GM18520 (cell line): Measurements from ENCODE around the gene CEBPG.

Source experiments
- ATAC-seq: cut with Tn5 transposase; IDR thresholded peaks from one replicate; pipeline ENCODE4 v1.9.1; 2021; ENCODE audit not compliant: unreplicated experiment

CEBPG gene

DNA sequence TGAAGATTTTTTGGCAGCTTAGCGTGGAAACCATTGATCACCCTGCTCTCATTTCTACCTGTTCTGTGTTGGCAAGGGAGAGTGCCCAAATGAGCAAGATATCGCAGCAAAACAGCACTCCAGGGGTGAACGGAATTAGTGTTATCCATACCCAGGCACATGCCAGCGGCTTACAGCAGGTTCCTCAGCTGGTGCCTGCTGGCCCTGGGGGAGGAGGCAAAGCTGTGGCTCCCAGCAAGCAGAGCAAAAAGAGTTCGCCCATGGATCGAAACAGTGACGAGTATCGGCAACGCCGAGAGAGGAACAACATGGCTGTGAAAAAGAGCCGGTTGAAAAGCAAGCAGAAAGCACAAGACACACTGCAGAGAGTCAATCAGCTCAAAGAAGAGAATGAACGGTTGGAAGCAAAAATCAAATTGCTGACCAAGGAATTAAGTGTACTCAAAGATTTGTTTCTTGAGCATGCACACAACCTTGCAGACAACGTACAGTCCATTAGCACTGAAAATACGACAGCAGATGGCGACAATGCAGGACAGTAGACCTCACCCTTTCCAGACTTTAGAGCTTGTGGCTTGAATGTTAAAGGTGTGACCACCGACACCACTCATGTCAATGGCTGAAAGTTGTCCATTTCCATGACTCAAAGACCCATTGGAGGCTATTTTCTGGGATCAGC lies 5.8 kb downstream of the CEBPG start:
- no peak for ATAC-seq

DNA sequence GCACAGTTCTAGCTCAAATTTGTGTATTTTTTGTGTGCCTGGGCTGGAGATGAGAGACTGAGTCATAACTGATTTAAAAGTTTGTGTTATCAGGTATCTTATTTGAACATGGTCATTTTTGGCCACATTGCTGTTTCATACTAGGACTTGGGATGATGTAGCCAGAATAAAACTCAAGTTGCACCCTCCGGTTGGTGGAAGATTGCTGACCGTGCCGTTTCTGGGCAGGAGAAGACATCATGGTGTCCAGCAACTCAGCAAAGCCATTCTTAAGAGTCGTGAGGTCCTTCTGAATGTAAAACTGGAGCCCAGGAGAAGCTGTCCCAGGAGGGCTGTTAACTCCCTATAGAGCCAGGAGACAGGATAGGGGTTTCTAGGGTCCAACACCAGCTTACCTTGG lies 7.6 kb downstream of the CEBPG start:
- no peak for ATAC-seq

DNA sequence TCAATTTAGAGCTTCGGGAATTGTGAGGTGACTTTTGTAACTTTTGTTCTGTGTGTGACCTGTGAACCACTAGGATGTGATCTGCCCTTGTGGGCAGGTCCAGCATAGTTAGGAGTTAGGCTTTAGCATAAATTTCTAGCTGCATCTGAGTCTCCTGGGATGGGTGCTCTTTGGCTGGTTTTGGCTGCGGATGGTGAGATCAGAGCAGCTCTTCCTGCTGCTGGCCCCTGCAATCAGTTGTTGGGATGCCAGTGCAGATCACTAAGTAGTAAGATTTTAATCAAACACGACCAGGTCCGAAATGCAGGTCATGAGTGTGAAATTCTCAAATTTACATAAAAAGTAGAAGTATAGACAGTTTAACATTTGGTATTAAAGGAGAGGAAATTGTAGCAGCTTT lies 8.5 kb downstream of the CEBPG start:
- no peak for ATAC-seq

DNA sequence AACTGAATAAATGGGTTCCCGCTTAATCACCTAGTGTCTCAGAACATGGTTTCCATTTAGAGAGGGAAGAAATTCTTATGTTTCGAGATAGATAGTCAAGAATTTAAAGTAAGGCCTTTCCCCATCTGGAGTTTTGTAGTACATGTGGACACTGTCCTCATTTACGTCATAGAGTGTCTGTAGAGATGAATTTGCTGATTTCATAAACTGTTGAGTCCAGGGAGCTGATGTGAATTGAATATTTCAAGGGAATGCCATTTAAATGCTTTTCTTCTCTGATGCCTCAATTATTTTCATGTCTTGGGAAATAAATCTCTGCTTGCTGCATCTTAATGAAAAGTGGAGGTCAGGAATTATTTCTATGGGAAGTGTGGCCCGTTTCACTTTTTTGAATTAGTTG lies 9.5 kb downstream of the CEBPG start:
- no peak for ATAC-seq

DNA sequence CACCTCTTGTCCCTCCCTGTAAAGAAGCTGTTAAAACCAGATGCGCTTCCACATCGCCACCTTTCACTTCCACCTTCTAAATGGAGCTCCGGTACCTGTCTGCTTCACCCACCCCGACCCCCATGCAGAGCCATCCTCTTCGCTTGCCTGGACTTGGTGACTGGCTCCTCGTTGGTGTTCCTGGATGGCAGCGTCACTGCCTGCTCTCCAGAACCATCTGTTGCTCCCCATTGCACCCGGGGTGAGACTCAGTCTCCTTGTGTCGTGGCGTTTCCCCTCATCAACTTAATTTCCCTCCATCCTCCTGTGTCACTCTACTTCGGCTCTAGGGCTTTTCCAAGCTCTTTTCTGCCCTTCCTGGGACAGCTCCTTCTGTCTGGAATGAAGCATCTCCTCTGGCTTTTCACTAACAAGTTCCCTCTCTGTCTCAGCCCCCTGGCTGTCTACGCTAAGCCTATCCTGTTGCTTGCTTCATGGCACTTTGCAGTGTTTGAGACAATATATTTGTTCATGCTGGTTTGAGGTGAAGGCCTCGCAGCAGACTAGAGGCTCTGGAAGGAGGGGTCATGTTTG lies 10.3 kb downstream of the CEBPG start:
- ATAC-seq, result no peak

DNA sequence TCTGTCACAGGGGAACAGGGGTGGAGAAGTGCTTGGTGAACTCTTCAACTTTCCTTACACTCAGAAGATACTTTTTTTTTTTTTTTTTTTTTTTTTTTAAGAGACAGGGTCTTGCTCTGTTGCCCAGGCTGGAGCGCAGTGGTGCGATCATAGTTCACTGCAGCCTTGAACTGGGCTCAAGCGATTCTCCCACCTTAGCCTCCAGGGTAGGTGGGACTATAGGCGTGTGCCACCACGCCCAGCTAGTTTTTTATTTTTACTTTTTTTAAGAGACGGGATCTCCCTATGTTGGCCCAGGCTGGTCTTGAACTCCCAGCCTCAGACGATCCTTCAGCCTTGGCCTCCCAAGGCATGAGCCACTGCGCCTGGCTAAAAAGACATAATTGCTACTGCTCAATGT lies 11.5 kb downstream of the CEBPG start:
- ATAC-seq, result no peak

DNA sequence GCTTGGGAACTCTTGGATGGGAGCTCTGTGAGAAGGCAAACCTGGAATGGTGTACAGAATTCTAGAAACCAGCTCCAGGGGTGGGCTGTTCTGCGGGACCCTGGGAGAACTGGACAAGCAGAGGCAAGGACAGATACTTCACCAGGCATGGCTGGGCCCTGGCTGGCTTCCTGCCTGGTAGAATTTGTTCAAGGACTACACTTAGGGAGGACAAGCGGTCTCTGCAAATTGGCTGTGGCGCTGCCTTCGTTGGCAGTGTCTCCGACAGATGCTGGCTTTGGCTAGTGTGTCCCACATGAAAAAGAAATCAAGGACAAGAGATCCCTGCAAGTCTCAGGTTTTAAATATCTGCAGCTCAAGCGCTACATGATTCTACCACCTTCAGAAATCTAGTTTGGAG lies 12.4 kb downstream of the CEBPG start:
- no peak for ATAC-seq

DNA sequence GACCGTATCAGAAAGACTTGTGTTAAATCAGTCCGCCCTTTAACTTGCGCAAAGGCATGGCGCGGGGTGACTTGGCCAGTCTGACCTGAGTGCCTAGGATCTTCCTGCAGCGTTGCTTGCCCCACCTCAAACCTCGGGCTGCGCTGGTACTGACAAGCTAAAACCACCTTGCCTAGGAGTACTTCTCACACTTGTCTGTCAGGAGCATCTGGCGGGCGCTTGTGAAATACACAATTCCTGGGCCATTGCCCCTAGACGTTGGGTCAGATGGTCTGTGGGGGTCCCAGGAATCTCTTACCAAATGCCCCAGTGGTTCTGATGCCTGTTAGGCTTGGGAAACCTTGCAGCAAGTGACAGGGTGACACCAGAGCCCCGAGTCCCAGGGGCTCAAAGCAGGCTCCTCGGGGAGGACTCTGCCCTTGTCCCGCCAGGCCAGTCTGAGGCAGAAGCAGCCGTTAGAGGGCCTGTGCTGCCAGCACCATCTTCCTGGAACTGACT lies 12.9 kb downstream of the CEBPG start:
- no peak for ATAC-seq

DNA sequence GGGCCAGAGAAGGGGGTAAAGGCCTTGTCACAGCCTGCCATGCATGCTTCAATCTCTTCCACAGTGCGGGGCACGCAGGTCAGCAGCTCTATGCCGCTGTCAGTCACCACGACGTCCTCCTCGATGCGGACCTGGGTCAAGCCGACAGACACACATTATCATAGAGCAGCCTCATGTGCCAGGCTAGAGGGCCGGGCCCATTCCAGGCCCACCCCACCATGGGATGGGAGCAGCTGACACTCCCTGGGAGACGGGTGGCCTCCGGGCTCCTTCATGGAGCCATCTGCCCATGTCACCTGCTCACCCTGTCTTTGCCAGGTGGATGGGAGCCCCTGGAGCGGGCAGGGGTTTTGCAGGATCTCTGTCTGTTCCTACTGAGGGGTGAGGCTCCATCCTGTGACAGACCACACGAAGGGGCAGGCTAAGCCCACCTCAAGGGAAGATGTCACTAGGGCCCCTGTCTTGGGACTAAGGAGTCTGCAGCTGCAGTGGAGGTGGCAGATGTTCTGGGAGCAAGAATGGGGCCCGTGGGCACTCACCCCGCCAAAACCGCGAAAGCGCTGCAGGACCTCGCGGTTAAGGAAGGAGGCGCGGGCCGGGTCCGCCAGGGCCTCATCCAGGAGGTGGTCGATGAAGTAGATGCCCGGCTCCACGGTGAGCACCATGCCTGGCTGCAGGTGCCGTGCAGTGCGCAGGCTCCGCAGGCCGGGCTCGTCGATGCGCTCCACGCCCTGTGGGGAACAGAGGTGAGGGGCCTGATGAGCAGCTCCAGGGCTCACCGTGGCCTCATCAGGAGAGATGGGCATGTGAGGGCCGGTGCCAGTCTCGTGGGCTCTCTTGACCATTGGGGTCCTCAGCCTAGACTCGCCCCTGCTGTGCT lies 14.1 kb downstream of the CEBPG start:
- ATAC-seq, result no peak

DNA sequence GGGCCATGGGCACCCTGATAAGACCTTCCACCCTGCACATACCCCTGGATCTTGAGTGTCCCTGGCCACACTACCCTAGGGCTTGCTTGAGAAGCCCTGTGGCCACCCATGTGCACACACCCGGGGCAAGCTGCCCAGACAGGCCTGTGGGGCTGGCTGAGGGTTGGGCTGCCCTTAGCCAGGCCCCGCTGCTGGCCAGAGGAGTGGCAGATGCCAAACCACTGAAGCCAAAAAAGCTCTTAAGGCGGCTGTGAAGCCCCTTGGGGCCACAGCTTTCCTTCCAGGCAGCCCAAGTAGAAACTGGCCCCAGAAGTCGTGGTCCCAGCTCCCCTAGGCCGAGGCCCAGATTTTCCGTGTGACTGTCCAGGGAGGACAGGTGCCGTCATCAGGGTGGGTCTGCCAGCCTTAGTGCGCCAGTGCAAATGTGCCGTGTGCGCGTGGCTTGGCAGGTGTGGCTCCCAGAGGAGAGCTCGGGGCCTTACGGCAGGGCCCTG lies 14.8 kb downstream of the CEBPG start:
- no peak for ATAC-seq

DNA sequence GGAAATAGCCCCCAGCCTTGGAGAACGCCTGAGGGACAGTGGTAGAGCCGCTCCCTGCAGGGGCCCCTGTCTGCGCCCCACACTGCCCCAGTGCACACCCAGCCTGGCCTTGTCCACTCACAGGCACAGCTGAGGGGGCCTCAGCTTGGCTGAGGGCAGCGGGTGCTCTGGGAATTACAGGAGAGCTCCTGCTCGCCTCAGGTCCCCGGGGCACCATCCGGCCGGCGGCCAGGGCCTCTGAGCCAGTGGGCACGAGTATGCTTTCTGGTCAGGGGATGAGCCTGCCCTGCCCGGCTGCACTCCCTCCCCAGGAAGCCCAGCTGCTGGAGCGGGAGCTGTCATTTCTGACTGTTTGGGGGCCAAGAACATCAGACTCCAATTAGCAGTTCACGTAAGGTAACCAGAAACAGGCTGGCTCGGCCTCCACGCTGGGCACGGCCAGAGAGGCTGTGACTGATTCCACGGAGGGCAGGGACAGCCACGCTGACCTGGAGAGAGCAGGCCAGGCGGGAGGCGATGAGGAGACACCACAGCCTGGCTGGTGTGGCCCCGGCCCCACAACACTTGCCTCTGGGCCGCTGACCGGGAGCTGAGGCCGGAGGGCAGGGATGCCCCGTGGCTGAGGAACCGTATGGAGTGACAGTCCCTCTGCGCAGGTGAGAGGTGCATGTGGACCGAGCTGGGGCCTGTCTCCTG lies 15.4 kb downstream of the CEBPG start:
- no peak for ATAC-seq

DNA sequence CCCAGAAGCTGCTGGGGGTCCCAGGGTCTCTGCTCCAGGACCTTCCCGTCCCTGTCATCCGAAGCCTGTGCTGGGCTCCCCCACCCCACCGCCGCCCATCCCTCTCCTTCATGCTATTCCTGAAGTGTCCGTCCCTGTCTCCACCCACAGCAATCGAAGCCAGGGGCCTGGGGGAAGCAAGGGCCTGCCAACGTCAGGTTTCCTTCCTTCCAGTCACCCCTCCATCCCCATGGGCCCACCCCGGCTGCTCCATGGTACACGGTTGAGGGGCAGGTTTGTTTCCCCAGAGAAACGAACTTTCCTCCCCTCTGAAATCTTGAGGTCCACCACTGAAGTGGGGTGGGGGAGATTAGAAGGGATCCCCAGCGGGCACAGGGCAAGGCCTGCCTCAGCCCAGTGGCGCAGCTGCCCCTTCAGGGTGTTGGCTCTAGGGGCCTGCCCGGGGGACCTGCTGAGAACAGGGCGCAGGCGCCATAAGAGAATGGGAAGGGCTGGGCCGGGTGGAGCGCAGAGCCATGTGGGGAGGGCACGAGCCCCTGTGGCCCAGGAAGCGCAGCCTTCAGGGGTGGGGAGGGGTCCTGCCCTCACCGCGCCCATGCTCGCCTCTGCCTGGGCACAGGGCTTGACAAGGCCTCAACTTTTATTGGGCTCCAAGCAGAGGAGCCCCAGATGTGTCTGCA lies 16.1 kb downstream of the CEBPG start:
- no peak for ATAC-seq

DNA sequence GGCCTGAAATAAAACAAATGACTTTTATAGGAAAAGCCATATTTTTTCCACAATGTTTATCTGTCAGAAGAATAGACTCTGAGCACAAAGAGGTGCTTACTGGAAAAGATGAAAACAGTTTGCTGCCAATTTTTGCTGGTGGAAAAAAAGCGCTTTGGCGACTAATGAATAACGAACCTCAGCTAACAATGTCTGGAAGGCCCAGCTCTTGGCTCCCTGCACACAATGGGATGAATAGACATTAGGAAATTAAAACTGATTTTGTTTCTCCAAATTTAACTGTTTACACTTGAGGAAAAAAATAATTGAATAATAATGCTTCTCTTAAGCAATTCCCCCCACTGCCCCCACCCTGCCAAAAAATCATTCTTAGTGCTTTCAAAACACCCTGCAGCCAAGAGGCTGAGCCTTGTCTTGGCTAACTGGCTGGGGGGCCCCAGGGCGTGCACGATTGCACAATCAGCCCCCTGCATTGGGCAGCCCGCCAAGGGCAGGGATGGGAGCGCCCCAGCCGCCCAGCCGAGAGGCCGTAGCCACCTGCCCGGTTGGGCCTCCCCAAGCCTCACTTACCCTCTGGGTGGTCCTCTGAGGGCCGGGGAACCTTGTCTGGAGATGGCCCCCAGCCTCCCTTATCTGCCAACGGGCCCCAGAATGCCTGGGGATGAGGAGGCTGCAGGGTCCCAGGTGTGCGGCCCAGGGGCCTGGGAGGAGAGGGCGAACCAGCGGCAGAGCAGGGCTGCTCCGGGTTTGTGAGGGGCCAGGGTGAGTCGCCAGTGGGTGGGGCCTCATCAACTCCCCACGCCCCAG lies 16.8 kb downstream of the CEBPG start:
- no peak for ATAC-seq

DNA sequence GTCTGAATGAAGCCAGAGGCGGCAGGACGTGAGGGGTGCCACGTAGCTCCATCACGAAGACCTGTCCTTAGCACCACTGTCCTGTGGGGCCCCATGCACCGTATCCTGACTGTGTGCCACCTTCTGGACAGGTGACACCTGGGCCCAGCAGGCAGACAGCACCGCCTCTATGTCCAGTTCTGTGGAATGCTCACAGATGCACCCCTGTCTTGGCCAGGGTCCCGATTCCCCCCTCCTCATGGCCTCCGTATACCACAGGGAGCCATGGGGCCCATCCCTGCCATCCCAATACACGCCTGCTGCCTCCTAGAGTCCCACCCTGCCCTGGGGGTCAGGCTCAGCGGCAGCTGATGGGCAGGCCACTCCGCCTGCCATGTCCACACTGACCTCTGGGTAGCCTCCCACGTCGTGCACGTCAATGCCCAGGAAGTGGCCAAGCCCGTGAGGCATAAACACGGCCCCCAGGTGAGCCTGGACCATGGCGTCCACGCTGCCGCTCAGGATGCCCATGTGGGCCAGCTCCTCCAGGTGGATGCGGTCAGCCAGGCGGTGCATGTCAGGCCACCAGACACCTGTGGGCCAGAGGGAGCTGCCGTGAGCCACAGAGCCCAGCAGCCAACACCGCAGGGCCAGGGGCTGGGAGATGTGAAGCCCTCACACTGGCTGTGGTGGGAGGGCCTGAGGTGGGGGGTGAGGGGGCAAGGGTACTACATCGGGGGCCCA lies 17.6 kb downstream of the CEBPG start:
- ATAC-seq, result no peak

DNA sequence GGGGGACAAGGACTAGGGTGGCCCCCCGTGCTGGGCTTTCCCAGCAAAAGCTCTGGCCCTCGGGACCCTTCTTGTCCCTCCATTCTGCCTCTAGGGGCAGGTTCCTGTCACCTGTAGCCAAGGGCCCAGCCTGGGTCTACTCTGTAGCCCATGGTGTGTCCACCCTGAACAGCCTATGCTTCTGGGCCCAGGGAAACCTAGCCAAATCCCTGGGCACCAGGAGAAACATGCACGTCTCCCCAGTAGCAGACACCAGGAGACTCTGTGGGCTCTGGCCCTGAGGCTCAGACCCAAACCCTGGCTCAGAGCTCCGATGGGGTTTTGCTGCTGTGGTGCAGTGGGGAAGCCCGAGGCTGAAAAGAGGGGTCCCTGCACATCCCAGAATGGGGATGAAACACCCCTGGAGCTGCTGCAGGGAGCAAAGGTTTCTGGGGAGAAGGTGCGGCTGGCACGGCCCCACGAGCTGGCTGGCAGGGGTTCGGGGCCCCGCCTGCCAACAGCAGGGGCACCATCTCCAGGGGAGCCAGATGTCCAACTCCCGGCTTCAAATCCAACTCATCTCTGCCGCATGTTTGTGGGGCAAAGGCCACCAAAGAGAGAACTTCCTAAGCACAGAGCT lies 18.2 kb downstream of the CEBPG start:
- no peak for ATAC-seq

DNA sequence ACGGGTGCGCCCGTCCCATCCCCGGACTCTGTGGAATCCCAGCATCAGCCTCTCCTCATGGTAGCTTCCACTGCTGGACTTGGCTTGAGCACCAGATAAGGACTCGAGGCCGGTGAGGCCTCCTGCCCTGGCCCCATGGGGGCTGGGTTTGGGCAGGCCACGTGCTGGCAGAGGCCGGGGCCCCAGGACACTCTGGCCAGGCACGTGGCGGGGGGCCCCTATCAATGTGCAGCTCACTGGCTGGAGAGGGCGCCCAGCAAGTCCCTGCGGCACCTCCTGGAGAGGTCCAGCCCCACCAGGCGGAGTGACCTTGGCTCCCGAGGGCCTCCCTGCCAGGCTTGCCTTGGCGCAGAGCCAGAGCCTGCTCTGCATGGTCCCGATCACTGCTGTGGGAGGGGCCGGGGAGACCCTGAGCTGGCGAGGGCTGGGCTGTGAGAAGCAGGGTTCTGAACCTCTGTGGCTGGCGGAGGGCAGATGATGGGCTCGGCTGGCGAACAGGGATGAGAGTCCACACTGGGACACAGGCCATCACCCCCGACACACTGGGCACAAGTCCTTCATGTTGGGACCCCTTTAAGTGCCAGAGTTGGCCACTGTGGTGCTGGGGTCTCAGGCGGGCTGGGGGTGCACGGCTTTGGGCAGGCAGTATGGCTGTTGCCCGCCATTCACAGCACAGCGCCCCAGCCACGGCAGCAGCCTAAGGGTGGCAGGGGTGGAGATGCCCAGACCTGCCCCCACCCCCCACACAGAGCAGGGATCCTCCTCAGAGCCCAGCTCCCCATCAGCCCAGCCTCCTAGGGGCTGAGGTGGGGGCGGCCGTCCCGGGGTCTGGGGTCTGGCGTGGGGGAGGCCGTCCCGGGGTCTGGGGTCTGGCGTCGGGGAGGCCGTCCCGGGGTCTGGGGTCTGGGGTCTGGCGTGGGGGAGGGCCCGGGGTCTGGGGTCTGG lies 19.1 kb downstream of the CEBPG start:
- ATAC-seq, result no peak

DNA sequence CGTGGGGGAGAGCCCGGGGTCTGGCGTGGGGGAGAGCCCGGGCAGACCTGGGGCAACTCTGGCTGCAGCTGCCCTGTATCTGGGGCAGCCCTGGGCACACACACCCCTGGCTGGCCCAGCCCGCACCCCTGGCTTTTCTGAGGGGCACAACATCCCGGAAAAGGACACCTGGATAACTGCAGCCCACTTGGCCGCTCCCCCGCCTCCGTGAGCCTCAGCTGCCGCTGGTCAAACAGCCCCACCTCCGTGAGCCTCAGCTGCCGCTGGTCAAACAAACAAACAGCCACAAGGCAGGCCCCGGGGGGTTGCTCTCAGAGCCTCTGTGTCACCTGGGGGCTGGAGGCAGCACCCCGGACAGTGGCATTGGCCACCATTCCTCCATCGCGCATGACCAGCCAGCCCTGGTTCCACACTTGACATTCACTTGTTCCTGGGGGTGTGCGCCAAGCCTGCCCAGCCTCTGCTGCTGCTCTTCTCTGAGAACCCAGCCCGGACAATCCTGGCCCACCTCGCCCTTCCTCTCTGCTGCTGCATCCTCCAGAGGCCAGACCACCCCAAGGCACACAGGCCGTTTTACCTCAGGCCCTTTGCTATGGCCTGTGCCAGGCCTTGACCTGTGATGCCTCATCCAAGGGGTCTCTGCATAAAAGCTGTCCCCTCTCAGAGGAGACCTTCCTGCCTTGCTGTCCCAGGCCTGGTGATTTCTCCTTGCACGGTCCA lies 19.9 kb downstream of the CEBPG start:
- ATAC-seq, result no peak
